ENCODE measurements around the gene CHD9.
"Not testable (repeated sequence)": the region's sequence is repeated elsewhere in the genome, so short reads cannot be mapped to it uniquely, and the experiment has no call there.

Gene CHD9

DNA sequence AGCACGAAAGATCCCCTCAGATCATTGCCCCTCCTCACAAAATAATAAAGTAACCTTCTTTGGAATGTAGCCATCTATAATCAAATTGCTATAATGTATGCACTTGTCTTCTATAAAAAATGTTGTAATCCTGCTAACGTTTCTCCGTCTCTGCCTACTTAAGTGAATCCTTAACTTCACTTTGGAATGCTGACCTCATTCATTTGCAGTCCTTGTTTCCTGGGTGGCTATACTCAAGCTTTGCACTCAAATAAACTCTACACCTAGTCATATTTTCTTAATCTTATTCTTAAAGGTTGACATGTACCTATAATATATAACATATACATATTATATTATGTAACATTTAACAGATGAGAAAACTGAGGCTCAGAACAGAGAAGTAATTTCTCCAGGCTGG lies 24.8 kb upstream of the CHD9 start:
- H3K4me1 ChIP-seq (ENCODE audit: control extremely low read depth in 1 of 4, control insufficient read depth in 4 of 4, insufficient read depth in 4 of 4, low read length in 3 of 4) = no peaks in the 10 kb centered on the region
- H3K27me3 ChIP-seq (replicated peaks in 2 of 5; ENCODE audit: control insufficient read depth in 4 of 5, insufficient read depth in 5 of 5, low read length in 4 of 5) = no peaks in the 10 kb centered on the region

DNA sequence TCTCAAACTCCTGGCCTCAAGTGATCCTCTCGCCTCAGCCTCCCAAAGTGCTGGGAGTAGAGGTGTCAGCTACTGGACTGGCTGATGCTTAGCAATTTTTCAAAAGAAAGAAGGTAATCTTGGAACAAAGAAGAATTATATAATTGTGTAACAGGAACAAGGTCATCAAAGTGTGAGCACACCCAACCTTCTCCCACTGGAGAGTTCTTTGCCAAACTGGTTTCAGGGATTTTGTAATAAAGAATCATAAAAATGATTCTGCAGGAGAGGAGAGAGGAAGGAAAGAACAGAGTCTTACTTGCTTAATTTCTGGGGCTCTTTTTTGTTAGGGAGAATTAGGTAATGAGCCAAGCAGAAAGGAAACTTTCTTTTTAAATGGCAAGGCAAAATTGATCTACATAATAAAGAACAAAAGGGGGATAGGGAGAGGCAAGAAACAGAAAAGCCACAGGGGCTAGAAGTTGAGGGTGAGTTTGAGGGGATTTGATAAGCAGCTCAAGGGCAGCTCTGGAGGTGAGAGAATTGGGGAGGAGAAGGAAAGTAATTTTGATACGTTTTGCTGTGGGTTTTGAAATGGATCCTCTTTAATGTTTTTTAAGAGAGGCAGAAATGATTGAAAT lies 23.4 kb upstream of the CHD9 start:
- ChIA-PET CTCF (interaction anchor here (1.0 kb wide), 1 partner anchor 17 kb away, joined by 3 read pairs; no protein-coding TSS in a partner anchor), POLR2A (no interaction called here)
- no peak overlapping the region for H3K4me3 ChIP-seq (ENCODE audit: control insufficient read depth in 1 of 7, extremely low read depth in 1 of 7, insufficient read depth in 4 of 7, low read depth in 2 of 7, low read length in 6 of 7)
- peaks cover 0 to 11% (median 3%) of the 10 kb centered on the region in 5 experiments for H3K9me3 ChIP-seq (ENCODE audit: control extremely low read depth in 1 of 5, control insufficient read depth in 4 of 5, insufficient read depth in 2 of 5, low read depth in 1 of 5, low read length in 4 of 5)
- no peak for DNase-seq
- H3K27ac ChIP-seq (ENCODE audit: insufficient read depth in 1 of 2, low read depth in 1 of 2, low read length in 2 of 2, poor library complexity in 1 of 2, severe bottlenecking in 2 of 2) = no peak overlapping the region
- H3K27me3 ChIP-seq (replicated peaks in 2 of 5; ENCODE audit: control insufficient read depth in 4 of 5, insufficient read depth in 5 of 5, low read length in 4 of 5) = no peaks in the 10 kb centered on the region
- 64% methylated on average over 1 of the region's 2 CpGs for WGBS (ENCODE audit: insufficient coverage)
- H3K4me1 ChIP-seq (ENCODE audit: control extremely low read depth in 1 of 4, control insufficient read depth in 4 of 4, insufficient read depth in 4 of 4, low read length in 3 of 4) = no peaks in the 10 kb centered on the region
- no peaks in the 10 kb centered on the region for H3K36me3 ChIP-seq (ENCODE audit: control insufficient read depth in 4 of 4, insufficient read depth in 4 of 4, low read length in 3 of 4)

More for the DNA sequence above, 24.8 kb upstream of the CHD9 start:
- no peaks in the 10 kb centered on the region for H3K36me3 ChIP-seq (ENCODE audit: control insufficient read depth in 4 of 4, insufficient read depth in 4 of 4, low read length in 3 of 4)
- peaks cover 0 to 11% (median 3%) of the 10 kb centered on the region in 5 experiments for H3K9me3 ChIP-seq (ENCODE audit: control extremely low read depth in 1 of 5, control insufficient read depth in 4 of 5, insufficient read depth in 2 of 5, low read depth in 1 of 5, low read length in 4 of 5)
- DNase-seq = no peak
- H3K27ac ChIP-seq (ENCODE audit: insufficient read depth in 1 of 2, low read depth in 1 of 2, low read length in 2 of 2, poor library complexity in 1 of 2, severe bottlenecking in 2 of 2) = no peak overlapping the region
- 100% methylated on average over 2 of the region's 3 CpGs for WGBS (ENCODE audit: insufficient coverage)
- H3K4me3 ChIP-seq (ENCODE audit: control insufficient read depth in 1 of 7, extremely low read depth in 1 of 7, insufficient read depth in 4 of 7, low read depth in 2 of 7, low read length in 6 of 7) = no peak overlapping the region
- ChIA-PET CTCF (no interaction called here), POLR2A (no interaction called here)

DNA sequence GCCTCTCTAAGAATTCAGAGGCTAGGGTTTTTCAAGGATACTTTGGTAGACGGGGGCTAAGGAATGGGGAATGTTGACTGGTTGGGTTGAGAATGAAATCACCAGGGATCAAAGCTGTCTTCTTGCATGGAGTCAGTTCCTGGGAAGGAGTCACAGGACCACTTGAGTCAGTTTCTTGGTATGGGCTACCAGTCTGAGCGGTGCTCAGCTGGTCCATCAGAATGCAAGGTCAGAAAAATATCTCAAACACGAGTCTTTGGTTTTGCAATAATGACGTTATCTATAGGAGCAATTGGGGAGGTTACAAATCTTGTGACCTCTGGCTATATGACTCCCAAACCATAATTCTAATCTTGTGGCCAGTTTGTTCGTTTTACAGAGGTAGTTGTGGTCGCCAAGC lies 20.5 kb upstream of the CHD9 start:
- Histone ChIP-seq H3K9me3 (ENCODE audit: control extremely low read depth in 1 of 5, control insufficient read depth in 4 of 5, insufficient read depth in 2 of 5, low read depth in 1 of 5, low read length in 4 of 5) (peaks cover 0 to 11% (median 3%) of the 10 kb centered on the region in 5 experiments), H3K4me1 (ENCODE audit: control extremely low read depth in 1 of 4, control insufficient read depth in 4 of 4, insufficient read depth in 4 of 4, low read length in 3 of 4) (no peaks in the 10 kb centered on the region), H3K27me3 (replicated peaks in 2 of 5; ENCODE audit: control insufficient read depth in 4 of 5, insufficient read depth in 5 of 5, low read length in 4 of 5) (no peaks in the 10 kb centered on the region), H3K4me3 (ENCODE audit: control insufficient read depth in 1 of 7, extremely low read depth in 1 of 7, insufficient read depth in 4 of 7, low read depth in 2 of 7, low read length in 6 of 7) (no peak overlapping the region), H3K27ac (ENCODE audit: insufficient read depth in 1 of 2, low read depth in 1 of 2, low read length in 2 of 2, poor library complexity in 1 of 2, severe bottlenecking in 2 of 2) (no peak overlapping the region), H3K36me3 (ENCODE audit: control insufficient read depth in 4 of 4, insufficient read depth in 4 of 4, low read length in 3 of 4) (no peaks in the 10 kb centered on the region)
- ChIA-PET POLR2A (no interaction called here), CTCF (interaction anchor here (1.0 kb wide), 2 partner anchors 9 to 12 kb away, joined by 3 read pairs; no protein-coding TSS in a partner anchor)
- 77% methylated on average over 4 of the region's 6 CpGs for WGBS (ENCODE audit: insufficient coverage)
- DNase-seq = no peak

DNA sequence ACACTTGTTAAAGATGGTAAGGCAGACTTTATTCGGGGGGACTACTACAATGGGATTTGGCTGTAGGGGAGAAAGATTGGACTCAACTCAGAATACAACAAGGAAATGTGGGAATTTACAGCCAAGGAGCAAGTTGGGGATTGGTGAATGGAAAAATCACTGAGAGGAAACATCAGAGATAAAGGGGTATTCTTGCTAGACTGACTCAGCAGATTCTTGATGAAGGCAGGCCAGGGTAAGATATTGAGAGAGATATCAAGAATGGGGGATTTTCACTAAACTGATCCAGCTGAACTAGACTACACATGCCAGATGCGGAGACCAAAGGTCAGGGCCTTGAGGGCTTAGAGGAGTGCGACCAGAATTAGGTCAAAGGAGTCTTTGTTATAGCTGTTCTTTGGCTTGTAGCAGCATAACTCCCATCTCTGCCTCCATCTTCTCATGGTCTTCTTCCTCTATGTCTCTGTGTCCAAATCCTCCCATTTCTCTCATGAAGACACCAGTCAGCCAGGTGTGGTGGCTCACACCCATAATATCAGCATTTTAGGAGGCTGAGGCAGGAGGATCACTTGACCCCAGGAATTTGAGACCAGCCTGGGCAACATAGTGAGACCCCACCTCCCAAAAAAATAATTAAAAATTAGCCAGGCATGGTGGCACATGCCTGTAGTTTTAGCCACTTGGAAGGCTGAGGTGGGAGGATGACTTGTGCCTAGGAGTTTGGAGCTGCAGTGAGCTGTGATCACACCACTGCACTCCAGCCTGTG lies 19.4 kb upstream of the CHD9 start:
- Histone ChIP-seq H3K4me1 (ENCODE audit: control extremely low read depth in 1 of 4, control insufficient read depth in 4 of 4, insufficient read depth in 4 of 4, low read length in 3 of 4) (no peaks in the 10 kb centered on the region), H3K4me3 (ENCODE audit: control insufficient read depth in 1 of 7, extremely low read depth in 1 of 7, insufficient read depth in 4 of 7, low read depth in 2 of 7, low read length in 6 of 7) (no peak overlapping the region), H3K36me3 (ENCODE audit: control insufficient read depth in 4 of 4, insufficient read depth in 4 of 4, low read length in 3 of 4) (no peaks in the 10 kb centered on the region), H3K9me3 (ENCODE audit: control extremely low read depth in 1 of 5, control insufficient read depth in 4 of 5, insufficient read depth in 2 of 5, low read depth in 1 of 5, low read length in 4 of 5) (peaks cover 0 to 11% (median 3%) of the 10 kb centered on the region in 5 experiments), H3K27ac (ENCODE audit: insufficient read depth in 1 of 2, low read depth in 1 of 2, low read length in 2 of 2, poor library complexity in 1 of 2, severe bottlenecking in 2 of 2) (no peak overlapping the region), H3K27me3 (replicated peaks in 2 of 5; ENCODE audit: control insufficient read depth in 4 of 5, insufficient read depth in 5 of 5, low read length in 4 of 5) (no peaks in the 10 kb centered on the region)
- no peak for DNase-seq
- POLR2A ChIA-PET = no interaction called here
- 100% methylated on average over 3 of the region's 3 CpGs for WGBS (ENCODE audit: insufficient coverage)
- CTCF ChIA-PET = interaction anchor here (1.0 kb wide), 1 partner anchor 13 kb away, joined by 3 read pairs; no protein-coding TSS in a partner anchor

DNA sequence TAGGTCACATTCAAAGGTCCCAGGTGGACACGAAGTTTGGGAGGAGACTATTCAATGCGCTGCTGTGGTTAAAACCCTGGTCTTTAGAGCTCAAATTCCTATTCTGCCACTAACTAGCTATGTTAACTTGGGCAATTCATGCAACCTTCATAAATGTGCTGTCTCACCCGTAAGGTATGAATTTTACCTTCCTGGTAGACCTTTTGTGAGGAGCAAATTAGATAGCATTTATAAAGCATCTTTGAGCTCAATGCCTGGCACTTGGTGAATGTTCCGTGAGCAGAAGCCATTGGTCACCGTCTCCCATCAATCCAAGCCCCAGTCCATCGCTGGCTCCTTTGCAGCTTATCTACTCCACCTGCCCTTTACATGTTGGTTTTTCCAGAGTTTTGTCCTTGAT lies 18.7 kb upstream of the CHD9 start:
- no peaks in the 10 kb centered on the region for H3K27me3 ChIP-seq (replicated peaks in 2 of 5; ENCODE audit: control insufficient read depth in 4 of 5, insufficient read depth in 5 of 5, low read length in 4 of 5)
- CTCF ChIA-PET = no interaction called here
- H3K36me3 ChIP-seq (ENCODE audit: control insufficient read depth in 4 of 4, insufficient read depth in 4 of 4, low read length in 3 of 4) = no peaks in the 10 kb centered on the region
- H3K4me3 ChIP-seq (ENCODE audit: control insufficient read depth in 1 of 7, extremely low read depth in 1 of 7, insufficient read depth in 4 of 7, low read depth in 2 of 7, low read length in 6 of 7) = no peak overlapping the region
- 89% methylated on average over 6 of the region's 6 CpGs for WGBS (ENCODE audit: insufficient coverage)
- H3K27ac ChIP-seq (ENCODE audit: insufficient read depth in 1 of 2, low read depth in 1 of 2, low read length in 2 of 2, poor library complexity in 1 of 2, severe bottlenecking in 2 of 2) = no peak overlapping the region
- DNase-seq = no peak
- peaks cover 0 to 11% (median 3%) of the 10 kb centered on the region in 5 experiments for H3K9me3 ChIP-seq (ENCODE audit: control extremely low read depth in 1 of 5, control insufficient read depth in 4 of 5, insufficient read depth in 2 of 5, low read depth in 1 of 5, low read length in 4 of 5)
- peaks cover 0 to 3% (median 1%) of the 10 kb centered on the region in 4 experiments for H3K4me1 ChIP-seq (ENCODE audit: control extremely low read depth in 1 of 4, control insufficient read depth in 4 of 4, insufficient read depth in 4 of 4, low read length in 3 of 4)
- POLR2A ChIA-PET = no interaction called here

DNA sequence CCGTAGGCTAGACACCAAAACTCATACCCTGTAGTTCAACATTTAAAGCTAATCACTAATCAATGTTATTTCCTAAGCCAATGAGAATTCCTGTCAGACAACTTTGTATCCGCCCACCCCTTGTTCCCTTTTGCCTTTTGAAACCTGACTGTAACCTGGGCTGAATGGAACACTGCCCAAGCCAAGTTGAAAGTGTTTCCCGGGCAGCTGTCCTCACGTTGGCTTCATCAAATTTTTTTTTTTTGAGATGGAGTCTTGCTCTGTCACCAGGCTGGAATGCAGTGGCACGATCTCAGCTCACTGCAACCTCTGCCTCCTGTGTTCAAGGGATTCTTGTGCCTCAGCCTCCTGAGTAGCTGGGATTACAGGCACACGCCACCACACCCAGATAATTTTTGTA lies 18.1 kb upstream of the CHD9 start:
- H3K4me1 ChIP-seq (ENCODE audit: control extremely low read depth in 1 of 4, control insufficient read depth in 4 of 4, insufficient read depth in 4 of 4, low read length in 3 of 4); H3K27me3 ChIP-seq (replicated peaks in 2 of 5; ENCODE audit: control insufficient read depth in 4 of 5, insufficient read depth in 5 of 5, low read length in 4 of 5); POLR2A ChIA-PET; H3K27ac ChIP-seq (ENCODE audit: insufficient read depth in 1 of 2, low read depth in 1 of 2, low read length in 2 of 2, poor library complexity in 1 of 2, severe bottlenecking in 2 of 2); H3K4me3 ChIP-seq (ENCODE audit: control insufficient read depth in 1 of 7, extremely low read depth in 1 of 7, insufficient read depth in 4 of 7, low read depth in 2 of 7, low read length in 6 of 7); CTCF ChIA-PET; H3K36me3 ChIP-seq (ENCODE audit: control insufficient read depth in 4 of 4, insufficient read depth in 4 of 4, low read length in 3 of 4); DNase-seq: not testable (repeated sequence)
- WGBS (ENCODE audit: insufficient coverage) = 100% methylated on average over 4 of the region's 6 CpGs
- peaks cover 0 to 11% (median 3%) of the 10 kb centered on the region in 5 experiments for H3K9me3 ChIP-seq (ENCODE audit: control extremely low read depth in 1 of 5, control insufficient read depth in 4 of 5, insufficient read depth in 2 of 5, low read depth in 1 of 5, low read length in 4 of 5)

DNA sequence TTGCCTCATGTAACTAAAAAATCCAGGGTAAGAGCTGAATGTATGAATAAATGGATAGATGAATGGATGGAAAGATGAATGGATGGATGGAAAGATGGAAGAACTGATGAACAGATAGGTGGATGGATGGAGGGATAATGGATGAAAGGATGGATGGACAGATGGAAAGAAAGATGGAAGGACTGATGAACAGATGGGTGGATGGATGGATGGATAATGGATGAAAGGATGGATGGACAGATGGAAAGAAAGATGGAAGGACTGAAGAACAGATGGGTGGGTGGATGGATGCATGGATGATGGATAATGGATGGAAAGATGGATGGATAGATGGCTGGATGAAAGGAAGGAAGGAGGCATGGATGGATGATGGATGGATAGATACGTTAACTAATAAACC lies 14.0 kb upstream of the CHD9 start:
- H3K27me3 ChIP-seq (replicated peaks in 2 of 5; ENCODE audit: control insufficient read depth in 4 of 5, insufficient read depth in 5 of 5, low read length in 4 of 5) = no peaks in the 10 kb centered on the region
- peaks cover 0 to 19% (median 17%) of the 10 kb centered on the region in 4 experiments for H3K4me1 ChIP-seq (ENCODE audit: control extremely low read depth in 1 of 4, control insufficient read depth in 4 of 4, insufficient read depth in 4 of 4, low read length in 3 of 4)
- DNase-seq = no peak
- H3K27ac ChIP-seq (ENCODE audit: insufficient read depth in 1 of 2, low read depth in 1 of 2, low read length in 2 of 2, poor library complexity in 1 of 2, severe bottlenecking in 2 of 2) = peak overlapping the region in 1 of 2 experiments; percentile 2
- no peak overlapping the region for H3K4me3 ChIP-seq (ENCODE audit: control insufficient read depth in 1 of 7, extremely low read depth in 1 of 7, insufficient read depth in 4 of 7, low read depth in 2 of 7, low read length in 6 of 7)
- no peaks in the 10 kb centered on the region for H3K9me3 ChIP-seq (ENCODE audit: control extremely low read depth in 1 of 5, control insufficient read depth in 4 of 5, insufficient read depth in 2 of 5, low read depth in 1 of 5, low read length in 4 of 5)
- POLR2A ChIA-PET = no interaction called here
- WGBS (ENCODE audit: insufficient coverage) = no CpG with 5 or more reads among the region's 1 CpG
- no peaks in the 10 kb centered on the region for H3K36me3 ChIP-seq (ENCODE audit: control insufficient read depth in 4 of 4, insufficient read depth in 4 of 4, low read length in 3 of 4)
- CTCF ChIA-PET = interaction anchor here (0.8 kb wide), 1 partner anchor 19 kb away, joined by 3 read pairs; no protein-coding TSS in a partner anchor

All from common myeloid progenitor, CD34-positive (primary cell).